H9 (cell line): ENCODE measurements around the gene TMEM163. TPM values are rescaled to one million over a fixed set of nuclear protein-coding genes. Genes with fewer than 3 reads are reported as not detected.

Source experiments
- DNase-seq: peaks from one replicate; pipeline ENCODE4 v3.0.0-alpha.2; 2017
- H2AFZ ChIP-seq: one replicate; pipeline ENCODE4 v1.6.1; 2013; ENCODE audit warnings: mild to moderate bottlenecking, low read length, control low read depth, moderate library complexity
- H2AK5ac ChIP-seq: 2 replicates; pipeline ENCODE4 v1.6.1; 2013; ENCODE audit warnings: low read length, control low read depth, mixed read lengths; ENCODE audit not compliant: insufficient read length
- H2BK120ac ChIP-seq: one replicate; pipeline ENCODE4 v1.6.1; 2013; ENCODE audit warnings: low read depth, mild to moderate bottlenecking, low read length, control low read depth, inconsistent platforms; ENCODE audit not compliant: poor library complexity, severe bottlenecking
- H2BK12ac ChIP-seq: 2 replicates; pipeline ENCODE4 v1.6.1; 2013; ENCODE audit warnings: low read length, control low read depth, mixed read lengths, low read depth; ENCODE audit not compliant: insufficient read length
- H2BK15ac ChIP-seq: 2 replicates; pipeline ENCODE4 v1.6.1; 2013; ENCODE audit warnings: low read depth, low read length, control low read depth
- H2BK20ac ChIP-seq: one replicate; pipeline ENCODE4 v1.6.1; 2013; ENCODE audit warnings: low read depth, mild to moderate bottlenecking, low read length, control low read depth, inconsistent platforms; ENCODE audit not compliant: poor library complexity, severe bottlenecking
- H2BK5ac ChIP-seq: 2 replicates; pipeline ENCODE4 v1.6.1; 2013; ENCODE audit warnings: low read length, control low read depth, mixed read lengths; ENCODE audit not compliant: insufficient read length
- H3K14ac ChIP-seq: 2 replicates; pipeline ENCODE4 v1.6.1; 2013; ENCODE audit warnings: low read length, control low read depth; ENCODE audit not compliant: insufficient read depth
- H3K18ac ChIP-seq: 2 replicates; pipeline ENCODE4 v1.6.1; 2013; ENCODE audit warnings: low read depth, mild to moderate bottlenecking, mixed read lengths, low read length, control low read depth; ENCODE audit not compliant: insufficient read length
- H3K23ac ChIP-seq: 2 replicates; pipeline ENCODE4 v1.6.1; 2013; ENCODE audit warnings: low read length, control low read depth, mixed read lengths, low read depth; ENCODE audit not compliant: insufficient read length
- H3K23me2 ChIP-seq: 2 replicates; pipeline ENCODE4 v1.6.1; 2013; ENCODE audit warnings: low read depth, mild to moderate bottlenecking, mixed read lengths, low read length, control low read depth; ENCODE audit not compliant: insufficient read length, poor library complexity, severe bottlenecking
- H3K27ac ChIP-seq: 2 replicates; pipeline ENCODE4 v1.5.1; 2013; ENCODE audit warnings: low read length, control low read depth, mixed read lengths, low read depth; ENCODE audit not compliant: insufficient read length
- H3K27me3 ChIP-seq: 2 replicates; pipeline ENCODE4 v1.6.1; 2013; ENCODE audit warnings: low read length, control low read depth, inconsistent platforms; ENCODE audit not compliant: insufficient read depth
- H3K4ac ChIP-seq: 2 replicates; pipeline ENCODE4 v1.6.1; 2013; ENCODE audit warnings: low read depth, mild to moderate bottlenecking, control low read depth, inconsistent platforms, low read length, moderate library complexity
- H3K4me1 ChIP-seq: 2 replicates; pipeline ENCODE4 v1.6.1; 2013; ENCODE audit warnings: low read length, control low read depth, inconsistent platforms; ENCODE audit not compliant: insufficient read depth
- H3K4me2 ChIP-seq: 2 replicates; pipeline ENCODE4 v1.6.1; 2013; ENCODE audit warnings: low read length, control low read depth, mixed read lengths; ENCODE audit not compliant: insufficient read length, insufficient read depth
- H3K56ac ChIP-seq: 2 replicates; pipeline ENCODE4 v1.6.1; 2013; ENCODE audit warnings: low read depth, mild to moderate bottlenecking, mixed read lengths, low read length, control low read depth; ENCODE audit not compliant: insufficient read length
- H3K79me1 ChIP-seq: 2 replicates; pipeline ENCODE4 v1.6.1; 2013; ENCODE audit warnings: low read depth, mild to moderate bottlenecking, moderate library complexity, low read length, control low read depth, inconsistent platforms; ENCODE audit not compliant: insufficient read depth, poor library complexity, severe bottlenecking
- H3K79me2 ChIP-seq: 2 replicates; pipeline ENCODE4 v1.6.1; 2013; ENCODE audit warnings: low read length, control low read depth, inconsistent platforms; ENCODE audit not compliant: insufficient read depth
- H3K9ac ChIP-seq: 2 replicates; pipeline ENCODE4 v1.6.1; 2013; ENCODE audit warnings: low read length, control low read depth, mixed read lengths; ENCODE audit not compliant: insufficient read length; ENCODE audit errors: extremely low read depth
- H3K9me3 ChIP-seq: one replicate; pipeline ENCODE4 v1.6.1; 2013; ENCODE audit warnings: low read depth, low read length, inconsistent platforms; ENCODE audit not compliant: control insufficient read depth
- H3T11ph ChIP-seq: one replicate; pipeline ENCODE4 v1.6.1; 2013; ENCODE audit warnings: mild to moderate bottlenecking, low read length, control low read depth, inconsistent platforms
- H4K20me1 ChIP-seq: one replicate; pipeline ENCODE4 v1.6.1; 2013; ENCODE audit not compliant: control insufficient read depth, insufficient read length, insufficient read depth
- H4K5ac ChIP-seq: 2 replicates; pipeline ENCODE4 v1.6.1; 2013; ENCODE audit warnings: low read depth, mild to moderate bottlenecking, mixed read lengths, low read length, control low read depth; ENCODE audit not compliant: insufficient read length
- H4K8ac ChIP-seq: replicated peaks from 2 replicates; pipeline ENCODE4 v1.6.1; 2013; ENCODE audit warnings: low read length, control low read depth, mixed read lengths, low read depth; ENCODE audit not compliant: insufficient read length
- H4K91ac ChIP-seq: 2 replicates; pipeline ENCODE4 v1.6.1; 2013; ENCODE audit warnings: low read depth, mild to moderate bottlenecking, moderate library complexity, mixed read lengths, low read length, control low read depth; ENCODE audit not compliant: insufficient read length
- H3K27ac Mint-ChIP-seq, 3 experiments: 2 replicates in 2 of 3; 3 replicates in 1 of 3; pipeline ENCODE4 v1.8.0; 2020 to 2021; ENCODE audit warnings: mixed read lengths in 3 of 3, mild to moderate bottlenecking in 1 of 3, moderate library complexity in 1 of 3
- H3K27me3 Mint-ChIP-seq: 2 replicates; pipeline ENCODE4 v1.8.0; 2021; ENCODE audit warnings: low read depth, mild to moderate bottlenecking, moderate library complexity, mixed read lengths
- H3K36me3 Mint-ChIP-seq, 3 experiments: 2 replicates in 2 of 3; 3 replicates in 1 of 3; pipeline ENCODE4 v1.8.0; 2020 to 2021; ENCODE audit warnings: low read depth in 3 of 3, mixed read lengths in 3 of 3; ENCODE audit not compliant: insufficient read depth in 1 of 3
- H3K4me1 Mint-ChIP-seq, 2 experiments: 2 replicates each; pipeline ENCODE4 v1.8.0; 2020; ENCODE audit warnings: mixed read lengths in 2 of 2
- H3K4me3 Mint-ChIP-seq, 2 experiments: 2 replicates in 1 of 2; 3 replicates in 1 of 2; pipeline ENCODE4 v1.8.0; 2020 to 2021; ENCODE audit warnings: mild to moderate bottlenecking in 2 of 2, mixed read lengths in 2 of 2, moderate library complexity in 1 of 2
- H3K9me3 Mint-ChIP-seq, 2 experiments: 2 replicates in 1 of 2; 3 replicates in 1 of 2; pipeline ENCODE4 v1.8.0; 2020; ENCODE audit warnings: mild to moderate bottlenecking in 2 of 2, mixed read lengths in 2 of 2, moderate library complexity in 1 of 2
- CTCF ChIP-seq: fragments of 200-600 bp; sonication (generic); conservative IDR thresholded peaks from 3 replicates; pipeline ENCODE4 v1.8.0; 2021; ENCODE audit warnings: antibody characterized with exemption, mild to moderate bottlenecking
- WGBS: extraction: QIAGEN DNeasy Blood & Tissue Kit; methylation state at CpG from one replicate; pipeline ENCODE4 v1.1.7; 2013; ENCODE audit warnings: missing lambda C conversion rate, low lambda C conversion rate, mixed read lengths; ENCODE audit not compliant: insufficient read length; ENCODE audit errors: extremely low coverage; 5-methylcytosine and 5-hydroxymethylcytosine counted together
- total RNA-seq: library from RNA; stranded (reverse); gene quantifications from 2 replicates; pipeline ENCODE4 v1.2.1, GENCODE V29; 2021

Gene TMEM163
- total RNA-seq, 1 experiment from 2014 or later = 0.39 TPM

GRCh38 chr2:134425724-134426496 lies 292.9 kb downstream of the TMEM163 start:
- no peak overlapping the region for H3K4ac ChIP-seq
- H3K14ac ChIP-seq = no peak overlapping the region
- H4K8ac ChIP-seq = no peak overlapping the region
- H4K20me1 ChIP-seq = no peaks in the 10 kb centered on the region
- no peak overlapping the region for H3K27ac ChIP-seq
- DNase-seq = no peak
- Mint-ChIP-seq H3K27me3 (peaks cover 36% of the 10 kb centered on the region), H3K4me1 (peaks cover 1 to 3% of the 10 kb centered on the region in 2 experiments), H3K4me3 (no peak overlapping the region), H3K27ac (no peak overlapping the region; a peak in 1 of 7 replicates), H3K9me3 (no peaks in the 10 kb centered on the region), H3K36me3 (peaks cover 0 to 27% (median 4%) of the 10 kb centered on the region in 3 experiments; a peak in 5 of 7 replicates)
- no peak overlapping the region for H2BK120ac ChIP-seq
- H3K4me1 ChIP-seq = no peaks in the 10 kb centered on the region
- H3K9ac ChIP-seq = no peak overlapping the region
- no peaks in the 10 kb centered on the region for H3K9me3 ChIP-seq
- H3K23ac ChIP-seq = no peak overlapping the region
- H3K79me2 ChIP-seq = no peaks in the 10 kb centered on the region
- WGBS = no CpG with 5 or more reads among the region's 6 CpGs
- no peak overlapping the region for H3K56ac ChIP-seq
- H4K91ac ChIP-seq = no peak overlapping the region
- H3K79me1 ChIP-seq = no peaks in the 10 kb centered on the region
- H2BK20ac ChIP-seq = no peak overlapping the region
- H3K4me2 ChIP-seq = no peak overlapping the region
- no peak overlapping the region for H3T11ph ChIP-seq
- H3K23me2 ChIP-seq = no peaks in the 10 kb centered on the region
- no peak for TF ChIP-seq CTCF
- H2BK12ac ChIP-seq = no peak overlapping the region
- no peak overlapping the region for H2BK5ac ChIP-seq
- no peak overlapping the region for H2AFZ ChIP-seq
- no peak overlapping the region for H2AK5ac ChIP-seq
- H3K18ac ChIP-seq = no peak overlapping the region
- peaks cover 4% of the 10 kb centered on the region; the same call in 1 of the 2 replicates for H3K27me3 ChIP-seq
- H4K5ac ChIP-seq = no peak overlapping the region
- H2BK15ac ChIP-seq = no peak overlapping the region
